T follicular helper cell (primary cell): ENCODE results near the gene FRMD3.
"Not testable (repeated sequence)": the region's sequence is repeated elsewhere in the genome, so short reads cannot be mapped to it uniquely, and the experiment has no call there.

Experiments
- DNase-seq: peaks from one replicate; pipeline ENCODE4 v3.0.0-alpha.2; 2020; ENCODE audit warnings: low read depth

FRMD3 gene

DNA sequence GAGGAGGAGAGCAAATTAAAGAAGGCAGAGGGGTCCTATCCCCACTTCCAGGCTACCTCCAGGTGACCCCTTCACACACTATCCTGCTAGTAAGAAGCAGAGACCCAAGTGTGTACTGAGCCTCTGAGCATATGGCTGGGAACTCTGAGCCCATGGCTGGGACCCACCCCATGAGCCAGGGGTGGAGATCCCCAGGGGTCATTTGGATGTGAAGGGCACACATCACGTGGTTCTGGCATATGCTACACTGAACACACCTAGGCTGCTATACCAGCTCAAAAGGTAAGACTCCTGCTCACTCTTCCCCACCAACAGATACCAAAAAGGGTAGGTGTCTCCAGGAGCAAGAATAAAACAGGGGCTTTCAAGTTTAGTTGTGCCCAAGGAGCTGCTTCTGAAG lies 149.9 kb downstream of the FRMD3 start:
- no peak for DNase-seq

DNA sequence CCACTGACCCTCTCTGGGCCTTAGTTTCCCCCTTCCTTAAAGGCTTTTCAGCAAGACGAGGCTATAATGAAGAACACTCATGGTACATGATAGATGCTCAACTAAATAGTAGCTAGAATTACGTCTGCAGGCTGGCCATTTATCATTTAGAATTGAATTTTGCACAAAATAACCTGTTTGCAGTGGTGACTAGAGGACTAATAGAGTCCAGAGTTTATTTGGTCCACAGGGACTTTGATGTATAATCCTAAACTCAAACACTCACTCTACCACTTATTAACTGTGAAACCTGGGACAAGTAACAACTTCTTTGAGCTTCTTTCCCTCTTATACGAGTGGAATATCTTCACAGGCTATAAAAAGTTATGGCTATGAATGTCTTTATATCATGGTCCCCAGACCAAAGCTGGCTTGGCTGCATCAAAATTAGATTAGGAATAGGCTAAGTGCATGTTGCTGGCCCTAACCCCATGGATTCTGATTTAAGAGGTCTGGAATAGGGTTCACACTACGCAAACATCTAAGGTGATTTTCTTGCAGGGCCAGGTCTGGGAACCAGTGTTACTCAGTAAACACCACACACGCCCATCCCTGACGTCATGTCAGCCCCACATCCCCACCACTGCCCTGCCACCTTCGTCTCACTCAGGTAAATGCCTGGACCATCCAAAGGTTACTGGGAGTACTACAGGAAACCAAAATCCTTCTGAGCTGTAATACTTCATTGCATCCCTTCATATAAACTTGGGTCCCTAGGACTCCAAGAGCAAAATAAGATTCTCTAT lies 150.6 kb downstream of the FRMD3 start:
- no peak for DNase-seq

DNA sequence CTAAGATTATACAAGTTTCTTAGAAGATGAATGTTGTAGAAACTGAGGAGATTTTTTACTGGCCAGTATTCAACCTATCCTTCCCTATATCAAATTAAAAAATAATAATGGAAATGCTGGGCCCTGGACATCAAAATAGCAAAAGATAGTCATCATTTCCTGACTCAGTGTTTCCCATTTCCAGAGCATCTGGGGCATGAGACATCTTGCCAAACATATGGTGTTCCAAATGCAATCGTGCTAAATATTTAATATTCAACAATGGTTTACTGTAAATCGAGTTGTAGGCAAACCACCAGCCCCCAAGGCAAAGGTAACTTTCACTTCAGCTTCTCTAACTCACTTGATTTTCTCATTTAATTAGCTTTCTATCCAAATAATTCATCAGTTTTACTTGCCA lies 152.9 kb downstream of the FRMD3 start:
- no peak for DNase-seq

GRCh38 chr9:83384214-83384613 lies 154.0 kb downstream of the FRMD3 start:
- no peak for DNase-seq

DNA sequence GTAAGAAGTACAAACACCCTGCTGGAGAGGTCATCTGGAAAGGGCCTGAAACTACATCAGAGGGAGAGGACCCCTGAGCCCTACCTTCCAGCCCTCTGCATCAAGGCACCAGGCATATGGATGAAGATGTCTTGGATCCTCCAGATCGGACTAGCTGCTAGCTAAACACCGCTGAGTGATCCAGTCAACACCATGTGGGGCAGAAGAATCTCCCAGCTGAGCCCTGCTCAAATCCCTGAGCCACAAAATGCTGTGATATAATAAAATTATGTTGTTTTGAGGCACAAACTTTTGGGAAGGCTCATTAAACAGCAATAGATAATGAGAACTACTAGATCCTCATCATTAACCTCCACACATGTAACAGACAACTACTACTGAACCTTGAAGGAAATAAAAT lies 155.2 kb downstream of the FRMD3 start:
- DNase-seq = no peak

- DNase-seq = no peak
These were observed 155.8 kb downstream of the FRMD3 start for GRCh38 chr9:83382421-83382820.

- DNase-seq = no peak
These were observed 159.2 kb downstream of the FRMD3 start for GRCh38 chr9:83379045-83379444.

- DNase-seq = no peak
These were observed 165.2 kb downstream of the FRMD3 start for GRCh38 chr9:83372957-83373356.

GRCh38 chr9:83367326-83367725 lies 170.9 kb downstream of the FRMD3 start:
- DNase-seq = no peak

GRCh38 chr9:83362341-83362995 lies 175.7 kb downstream of the FRMD3 start:
- DNase-seq = no peak

- no peak for DNase-seq
These were observed 179.2 kb downstream of the FRMD3 start for GRCh38 chr9:83359039-83359438.

DNA sequence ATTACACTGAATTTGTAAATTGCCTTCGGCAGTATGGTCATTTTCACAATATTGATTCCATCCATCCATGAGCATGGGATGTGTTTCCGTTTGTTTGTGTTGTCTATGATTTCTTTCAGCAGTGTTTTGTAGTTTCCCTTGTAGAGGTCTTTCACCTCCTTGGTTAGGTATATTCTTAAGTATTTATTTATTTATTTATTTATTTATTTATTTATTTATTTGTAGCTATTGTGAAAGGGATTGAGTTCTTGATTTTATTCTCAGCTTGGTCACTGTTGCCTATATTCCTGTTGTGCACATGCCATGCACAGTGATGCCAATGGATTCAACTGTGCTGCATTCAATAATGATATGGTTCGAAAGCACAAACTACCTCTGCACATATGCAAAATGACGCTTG lies 179.7 kb downstream of the FRMD3 start:
- not testable (repeated sequence) for DNase-seq

DNA sequence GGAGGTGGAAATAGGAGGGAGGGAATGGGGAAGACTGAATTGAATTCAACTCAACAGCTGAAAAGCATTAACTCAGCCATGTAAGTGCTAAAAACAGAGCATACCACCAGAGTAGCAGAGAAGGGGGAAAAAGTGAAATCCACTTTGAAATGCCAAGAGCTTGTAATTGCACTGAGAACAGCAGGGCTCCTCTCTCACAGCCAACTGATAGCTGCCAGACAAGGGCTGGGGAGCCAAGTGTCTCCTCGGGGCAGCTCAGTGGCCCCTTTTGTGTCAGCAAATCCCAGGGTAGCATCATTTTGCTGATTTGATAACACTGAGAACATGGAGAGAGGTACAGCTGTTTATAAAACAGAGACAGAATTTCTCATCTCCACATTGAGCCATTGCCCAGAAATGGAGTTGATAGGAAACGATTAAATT lies 182.5 kb downstream of the FRMD3 start:
- no peak for DNase-seq

DNA sequence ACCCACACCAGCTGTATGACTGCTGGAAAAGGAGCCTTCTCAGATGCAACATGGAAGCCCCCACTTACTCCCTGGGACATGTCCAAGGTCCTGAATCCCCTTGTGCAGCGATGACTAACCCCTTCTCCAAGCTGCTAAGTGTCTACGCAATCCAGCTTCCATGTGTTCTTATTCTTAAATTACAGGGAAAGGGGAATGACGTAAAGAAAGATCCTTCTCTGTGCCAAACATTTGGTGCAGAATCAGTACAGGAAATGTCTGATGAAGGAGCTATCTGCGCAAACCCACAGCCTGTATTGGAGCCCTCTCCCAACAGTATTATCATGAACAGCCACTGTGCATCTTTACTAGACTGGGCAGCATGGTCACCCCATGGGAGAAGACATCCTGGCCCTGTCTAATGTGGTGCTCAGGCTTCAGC lies 183.2 kb downstream of the FRMD3 start:
- no peak for DNase-seq

DNA sequence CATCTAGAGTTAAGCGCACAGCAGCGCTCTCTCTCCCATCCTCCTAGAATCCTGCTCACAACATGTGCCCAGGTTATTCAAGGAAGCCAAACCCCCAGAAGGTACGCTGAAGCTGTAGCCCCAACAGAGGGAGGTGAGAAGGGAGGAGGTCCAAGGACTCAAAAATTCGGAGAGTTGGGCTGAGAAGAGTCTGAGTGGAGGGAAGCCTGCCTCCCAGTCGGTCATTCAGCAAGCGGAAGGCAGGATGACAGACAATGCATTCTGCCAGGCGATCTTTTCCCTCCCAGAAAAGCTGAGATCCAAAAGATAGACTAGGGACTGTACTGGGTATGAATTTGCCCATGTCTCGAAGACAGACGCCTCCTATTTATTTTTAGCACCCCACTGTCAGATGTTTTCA lies 189.2 kb downstream of the FRMD3 start:
- DNase-seq = no peak

DNA sequence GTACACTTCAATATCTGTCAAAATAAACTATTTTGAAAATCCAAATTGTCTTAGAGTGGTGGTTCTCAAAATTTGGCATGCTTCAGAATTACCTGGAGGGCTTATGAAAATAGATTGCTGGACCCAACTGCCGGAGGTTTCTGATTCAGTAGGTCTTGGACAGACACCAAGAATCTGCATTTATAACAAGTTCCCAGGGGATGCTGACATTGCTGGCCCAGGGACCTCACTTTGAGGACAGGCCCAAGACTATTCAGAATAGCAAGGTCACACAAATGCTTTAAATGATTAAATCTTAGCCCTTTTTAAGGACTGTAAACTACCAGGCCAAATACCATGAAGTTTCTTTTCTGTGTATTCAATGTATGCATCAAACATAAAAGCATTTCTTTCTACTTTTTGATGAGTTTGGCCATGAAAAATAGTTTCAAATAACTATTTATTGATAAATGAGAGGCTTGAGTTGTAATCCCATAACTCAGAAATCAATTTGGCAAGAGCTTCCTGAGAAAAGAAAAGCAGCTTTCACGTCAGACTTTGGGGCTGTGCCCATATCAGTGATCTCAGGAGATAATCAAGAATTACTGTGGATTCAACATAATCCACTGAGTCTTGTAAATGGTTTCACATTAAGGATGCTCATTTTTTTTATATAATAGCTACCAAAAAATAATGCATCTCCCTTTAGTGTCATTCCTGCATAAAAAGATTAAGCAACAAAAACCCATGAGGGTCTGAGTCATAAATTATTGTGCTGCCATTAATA lies 191.4 kb downstream of the FRMD3 start:
- no peak for DNase-seq

- DNase-seq = no peak
These were observed 194.7 kb downstream of the FRMD3 start for GRCh38 chr9:83343366-83343999.

- DNase-seq = no peak
These were observed 195.5 kb downstream of the FRMD3 start for GRCh38 chr9:83342731-83343130.

- DNase-seq = no peak
These were observed 196.2 kb downstream of the FRMD3 start for GRCh38 chr9:83342006-83342405.

GRCh38 chr9:83340451-83340850 lies 197.8 kb downstream of the FRMD3 start:
- no peak for DNase-seq

- no peak for DNase-seq
These were observed 198.8 kb downstream of the FRMD3 start for GRCh38 chr9:83339435-83339834.

- DNase-seq = no peak
These were observed 201.5 kb downstream of the FRMD3 start for GRCh38 chr9:83336706-83337105.
